Measurements from ENCODE around the gene ZSWIM9.

DNA sequence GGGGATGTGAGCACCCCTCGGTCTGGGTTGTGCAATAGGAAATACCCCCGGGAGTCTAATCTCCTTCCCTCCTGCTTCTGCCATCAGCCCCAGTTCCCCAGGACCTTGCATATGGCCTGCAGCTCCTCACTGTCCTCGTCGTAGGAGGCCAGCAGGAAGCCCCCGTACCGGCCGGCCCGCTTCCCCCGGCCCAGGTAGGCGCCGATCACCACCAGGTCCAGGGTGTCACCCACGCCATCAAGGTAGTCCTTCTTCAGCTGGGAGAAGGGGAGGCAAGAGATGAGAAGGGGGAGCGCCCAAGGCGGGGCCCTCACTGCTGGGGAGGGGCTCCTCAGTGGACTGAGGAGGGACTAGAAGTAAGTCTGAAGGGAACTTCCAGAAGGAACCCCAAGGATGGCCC, 49.4 kb upstream of the ZSWIM9 start:
- TF ChIP-seq, protein P1, sequence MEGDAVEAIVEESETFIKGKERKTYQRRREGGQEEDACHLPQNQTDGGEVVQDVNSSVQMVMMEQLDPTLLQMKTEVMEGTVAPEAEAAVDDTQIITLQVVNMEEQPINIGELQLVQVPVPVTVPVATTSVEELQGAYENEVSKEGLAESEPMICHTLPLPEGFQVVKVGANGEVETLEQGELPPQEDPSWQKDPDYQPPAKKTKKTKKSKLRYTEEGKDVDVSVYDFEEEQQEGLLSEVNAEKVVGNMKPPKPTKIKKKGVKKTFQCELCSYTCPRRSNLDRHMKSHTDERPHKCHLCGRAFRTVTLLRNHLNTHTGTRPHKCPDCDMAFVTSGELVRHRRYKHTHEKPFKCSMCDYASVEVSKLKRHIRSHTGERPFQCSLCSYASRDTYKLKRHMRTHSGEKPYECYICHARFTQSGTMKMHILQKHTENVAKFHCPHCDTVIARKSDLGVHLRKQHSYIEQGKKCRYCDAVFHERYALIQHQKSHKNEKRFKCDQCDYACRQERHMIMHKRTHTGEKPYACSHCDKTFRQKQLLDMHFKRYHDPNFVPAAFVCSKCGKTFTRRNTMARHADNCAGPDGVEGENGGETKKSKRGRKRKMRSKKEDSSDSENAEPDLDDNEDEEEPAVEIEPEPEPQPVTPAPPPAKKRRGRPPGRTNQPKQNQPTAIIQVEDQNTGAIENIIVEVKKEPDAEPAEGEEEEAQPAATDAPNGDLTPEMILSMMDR (IDR thresholded peaks at IDR 0.05) = no peak
- TF ChIP-seq EZH2 (IDR thresholded peaks at IDR 0.05) = no peak
